H1 (cell line): Measurements from ENCODE around the gene HGD.

Experiments used
- CHD2 ChIP-seq: IDR thresholded peaks from 2 replicates; pipeline ENCODE4 v1.6.1; 2012; ENCODE audit warnings: low read length, improper control_type of control experiment
- EP300 ChIP-seq, 2 experiments: IDR thresholded peaks; 1 replicate in 1 of 2; 2 replicates in 1 of 2; pipeline ENCODE4 v1.6.1; 2011 to 2012; ENCODE audit warnings: low read depth in 2 of 2, low read length in 2 of 2, mild to moderate bottlenecking in 2 of 2, borderline replicate concordance in 1 of 2, inconsistent platforms in 1 of 2, moderate library complexity in 1 of 2
- POLR2A ChIP-seq, 2 experiments: IDR thresholded peaks; 1 replicate in 1 of 2; 2 replicates in 1 of 2; pipeline ENCODE4 v1.6.1; 2011; ENCODE audit warnings: low read depth in 2 of 2, low read length in 2 of 2, mild to moderate bottlenecking in 2 of 2; ENCODE audit errors: control extremely low read depth in 1 of 2
- POLR2AphosphoS5 ChIP-seq: IDR thresholded peaks from 2 replicates; pipeline ENCODE4 v1.6.1; 2011; ENCODE audit warnings: low read depth, low read length
- SAP30 ChIP-seq: fragments of 300-600 bp; sonication (generic); IDR thresholded peaks from 2 replicates; pipeline ENCODE4 v1.7.1; 2012; ENCODE audit warnings: low read length, moderate library complexity, mild to moderate bottlenecking, inconsistent platforms; ENCODE audit not compliant: insufficient read depth, insufficient replicate concordance
- SP1 ChIP-seq: IDR thresholded peaks from 2 replicates; pipeline ENCODE4 v1.6.1; 2011; ENCODE audit warnings: low read depth, low read length
- TBP ChIP-seq: IDR thresholded peaks from 2 replicates; pipeline ENCODE4 v1.6.1; 2011; ENCODE audit warnings: low read depth, low read length, improper control_type of control experiment
- TF ChIP-seq, protein P1 (sequence below), 3 experiments: IDR thresholded peaks; 1 replicate in 2 of 3; 2 replicates in 1 of 3; pipeline versions ENCODE4 v1.5.1 to v1.6.1; 2011; ENCODE audit warnings: low read length in 3 of 3, mild to moderate bottlenecking in 3 of 3, inconsistent platforms in 2 of 3, low read depth in 1 of 3, moderate library complexity in 1 of 3; ENCODE audit not compliant: insufficient read depth in 1 of 3; ENCODE audit errors: control extremely low read depth in 1 of 3
- TF ChIP-seq, protein P2 (sequence below): IDR thresholded peaks from 2 replicates; pipeline ENCODE4 v1.6.1; 2012; ENCODE audit warnings: low read length, inconsistent platforms

DNA sequence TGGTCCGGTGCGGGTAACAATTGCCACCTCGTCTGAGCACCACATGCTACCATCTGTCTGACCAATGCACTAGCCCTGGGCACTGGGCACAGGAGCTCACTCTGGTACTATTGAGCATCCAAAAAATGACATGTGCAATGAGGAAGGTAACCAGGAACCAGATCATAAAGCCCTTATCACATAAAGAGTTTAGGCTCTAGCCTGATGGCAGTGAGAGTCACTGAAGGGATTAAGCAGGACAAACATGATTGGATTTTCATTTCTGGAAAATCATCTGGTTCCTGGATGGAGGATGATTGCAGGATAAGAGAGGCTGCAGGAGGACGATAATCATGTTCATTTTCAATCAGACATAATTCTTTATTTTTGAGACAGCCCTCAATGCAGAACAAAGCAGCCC is 73.5 kb downstream of the HGD start:
- TF ChIP-seq POLR2AphosphoS5: no peak
- TF ChIP-seq, protein P1, sequence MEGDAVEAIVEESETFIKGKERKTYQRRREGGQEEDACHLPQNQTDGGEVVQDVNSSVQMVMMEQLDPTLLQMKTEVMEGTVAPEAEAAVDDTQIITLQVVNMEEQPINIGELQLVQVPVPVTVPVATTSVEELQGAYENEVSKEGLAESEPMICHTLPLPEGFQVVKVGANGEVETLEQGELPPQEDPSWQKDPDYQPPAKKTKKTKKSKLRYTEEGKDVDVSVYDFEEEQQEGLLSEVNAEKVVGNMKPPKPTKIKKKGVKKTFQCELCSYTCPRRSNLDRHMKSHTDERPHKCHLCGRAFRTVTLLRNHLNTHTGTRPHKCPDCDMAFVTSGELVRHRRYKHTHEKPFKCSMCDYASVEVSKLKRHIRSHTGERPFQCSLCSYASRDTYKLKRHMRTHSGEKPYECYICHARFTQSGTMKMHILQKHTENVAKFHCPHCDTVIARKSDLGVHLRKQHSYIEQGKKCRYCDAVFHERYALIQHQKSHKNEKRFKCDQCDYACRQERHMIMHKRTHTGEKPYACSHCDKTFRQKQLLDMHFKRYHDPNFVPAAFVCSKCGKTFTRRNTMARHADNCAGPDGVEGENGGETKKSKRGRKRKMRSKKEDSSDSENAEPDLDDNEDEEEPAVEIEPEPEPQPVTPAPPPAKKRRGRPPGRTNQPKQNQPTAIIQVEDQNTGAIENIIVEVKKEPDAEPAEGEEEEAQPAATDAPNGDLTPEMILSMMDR (IDR thresholded peaks at IDR 0.05; ENCODE audit: control extremely low read depth in 1 of 3, insufficient read depth in 1 of 3, low read depth in 1 of 3, low read length in 3 of 3): no peak
- TF ChIP-seq SP1: no peak
- no peak for TF ChIP-seq CHD2
- no peak for TF ChIP-seq EP300 (IDR thresholded peaks at IDR 0.05; ENCODE audit: borderline replicate concordance in 1 of 2, low read depth in 2 of 2, low read length in 2 of 2)
- TF ChIP-seq, protein P2, sequence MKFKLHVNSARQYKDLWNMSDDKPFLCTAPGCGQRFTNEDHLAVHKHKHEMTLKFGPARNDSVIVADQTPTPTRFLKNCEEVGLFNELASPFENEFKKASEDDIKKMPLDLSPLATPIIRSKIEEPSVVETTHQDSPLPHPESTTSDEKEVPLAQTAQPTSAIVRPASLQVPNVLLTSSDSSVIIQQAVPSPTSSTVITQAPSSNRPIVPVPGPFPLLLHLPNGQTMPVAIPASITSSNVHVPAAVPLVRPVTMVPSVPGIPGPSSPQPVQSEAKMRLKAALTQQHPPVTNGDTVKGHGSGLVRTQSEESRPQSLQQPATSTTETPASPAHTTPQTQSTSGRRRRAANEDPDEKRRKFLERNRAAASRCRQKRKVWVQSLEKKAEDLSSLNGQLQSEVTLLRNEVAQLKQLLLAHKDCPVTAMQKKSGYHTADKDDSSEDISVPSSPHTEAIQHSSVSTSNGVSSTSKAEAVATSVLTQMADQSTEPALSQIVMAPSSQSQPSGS: no peak
- no peak for TF ChIP-seq POLR2A (IDR thresholded peaks at IDR 0.05; ENCODE audit: control extremely low read depth in 1 of 2, low read depth in 2 of 2, low read length in 2 of 2)
- no peak for TF ChIP-seq SAP30
- no peak for TF ChIP-seq TBP
